ENCODE results near the gene SMARCC2. TPM values are rescaled to one million over a fixed set of nuclear protein-coding genes. Genes with fewer than 3 reads are reported as not detected.
A peak's percentile ranks its signal among the peaks of the same experiment; 100 is the strongest.

The SMARCC2 gene
- total and polyA plus RNA-seq, 2 of the 13 experiments (the other 11 are each of a cell fraction or from before 2014, with no cell fraction given): 21.3 to 24.1 TPM

GRCh38 chr12:56119361-56119796 is 69.9 kb downstream of the SMARCC2 start (continued):
- no peak for TF ChIP-seq ZBED4 (CRISPR knock-in tag; IDR thresholded peaks at IDR 0.05; ENCODE audit: borderline replicate concordance)
- no peak for TF ChIP-seq HHEX (CRISPR knock-in tag; IDR thresholded peaks at IDR 0.05)
- TF ChIP-seq ZNF556 (CRISPR knock-in tag; IDR thresholded peaks at IDR 0.05; ENCODE audit: borderline replicate concordance): no peak
- no peak for TF ChIP-seq ZNF720 (CRISPR knock-in tag; IDR thresholded peaks at IDR 0.05)
- TF ChIP-seq KLF16 (CRISPR knock-in tag; IDR thresholded peaks at IDR 0.05): no peak; a peak in 1 of 4 replicates
- TF ChIP-seq, protein P1, sequence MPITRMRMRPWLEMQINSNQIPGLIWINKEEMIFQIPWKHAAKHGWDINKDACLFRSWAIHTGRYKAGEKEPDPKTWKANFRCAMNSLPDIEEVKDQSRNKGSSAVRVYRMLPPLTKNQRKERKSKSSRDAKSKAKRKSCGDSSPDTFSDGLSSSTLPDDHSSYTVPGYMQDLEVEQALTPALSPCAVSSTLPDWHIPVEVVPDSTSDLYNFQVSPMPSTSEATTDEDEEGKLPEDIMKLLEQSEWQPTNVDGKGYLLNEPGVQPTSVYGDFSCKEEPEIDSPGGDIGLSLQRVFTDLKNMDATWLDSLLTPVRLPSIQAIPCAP (CRISPR knock-in tag; IDR thresholded peaks at IDR 0.05; ENCODE audit: low read depth): no peak
- no peak for TF ChIP-seq PPARG (CRISPR knock-in tag; conservative IDR thresholded peaks at IDR 0.05)
- no peak for TF ChIP-seq KLF12 (CRISPR knock-in tag; IDR thresholded peaks at IDR 0.05; ENCODE audit: borderline replicate concordance)
- no peak for TF ChIP-seq ZNF788 (CRISPR knock-in tag; IDR thresholded peaks at IDR 0.05; ENCODE audit: borderline replicate concordance)
- TF ChIP-seq CEBPB (IDR thresholded peaks at IDR 0.05; ENCODE audit: borderline replicate concordance, low read depth, low read length): peak; percentile 19; the same call in 1 of the 2 replicates
- TF ChIP-seq ZNF746 (CRISPR knock-in tag; IDR thresholded peaks at IDR 0.05): no peak
- TF ChIP-seq CHCHD3 (CRISPR knock-in tag; IDR thresholded peaks at IDR 0.05): no peak
- no peak for TF ChIP-seq ZNF317 (CRISPR knock-in tag; IDR thresholded peaks at IDR 0.05)
- TF ChIP-seq ATF6 (CRISPR knock-in tag; conservative IDR thresholded peaks at IDR 0.05): no peak
- TF ChIP-seq, protein P2, sequence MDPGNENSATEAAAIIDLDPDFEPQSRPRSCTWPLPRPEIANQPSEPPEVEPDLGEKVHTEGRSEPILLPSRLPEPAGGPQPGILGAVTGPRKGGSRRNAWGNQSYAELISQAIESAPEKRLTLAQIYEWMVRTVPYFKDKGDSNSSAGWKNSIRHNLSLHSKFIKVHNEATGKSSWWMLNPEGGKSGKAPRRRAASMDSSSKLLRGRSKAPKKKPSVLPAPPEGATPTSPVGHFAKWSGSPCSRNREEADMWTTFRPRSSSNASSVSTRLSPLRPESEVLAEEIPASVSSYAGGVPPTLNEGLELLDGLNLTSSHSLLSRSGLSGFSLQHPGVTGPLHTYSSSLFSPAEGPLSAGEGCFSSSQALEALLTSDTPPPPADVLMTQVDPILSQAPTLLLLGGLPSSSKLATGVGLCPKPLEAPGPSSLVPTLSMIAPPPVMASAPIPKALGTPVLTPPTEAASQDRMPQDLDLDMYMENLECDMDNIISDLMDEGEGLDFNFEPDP (CRISPR knock-in tag; conservative IDR thresholded peaks at IDR 0.05): no peak
- peak; percentile 82; the same call in 1 of the 2 replicates for TF ChIP-seq KDM5A (IDR thresholded peaks at IDR 0.05; ENCODE audit: borderline replicate concordance, low read length)
- no peak for TF ChIP-seq SETDB1 (CRISPR knock-in tag; IDR thresholded peaks at IDR 0.05; ENCODE audit: borderline replicate concordance)
- TF ChIP-seq ZBTB37 (CRISPR knock-in tag; IDR thresholded peaks at IDR 0.05): no peak
- no peak for TF ChIP-seq ZBTB26 (CRISPR knock-in tag; IDR thresholded peaks at IDR 0.05; ENCODE audit: borderline replicate concordance)
